Ishikawa (cell line): ENCODE data around the gene TMEM270.

Experiments used
- CEBPB ChIP-seq: IDR thresholded peaks from 2 replicates; pipeline ENCODE4 v1.6.1; 2012
- CREB1 ChIP-seq: IDR thresholded peaks from 2 replicates; pipeline ENCODE4 v1.6.1; 2012; ENCODE audit warnings: low read depth
- EGR1 ChIP-seq: IDR thresholded peaks from 2 replicates; pipeline ENCODE4 v1.6.1; 2012
- EP300 ChIP-seq: IDR thresholded peaks from 2 replicates; pipeline ENCODE4 v1.6.1; 2012; ENCODE audit warnings: borderline replicate concordance
- FOXM1 ChIP-seq: IDR thresholded peaks from 2 replicates; pipeline ENCODE4 v1.6.1; 2012; ENCODE audit warnings: low read depth, borderline replicate concordance
- MAX ChIP-seq: IDR thresholded peaks from 2 replicates; pipeline ENCODE4 v1.6.1; 2012
- NFIC ChIP-seq: IDR thresholded peaks from 2 replicates; pipeline ENCODE4 v1.6.1; 2012
- RAD21 ChIP-seq: IDR thresholded peaks from 2 replicates; pipeline ENCODE4 v1.6.1; 2012; ENCODE audit warnings: low read depth
- TAF1 ChIP-seq: IDR thresholded peaks from 2 replicates; pipeline ENCODE4 v1.6.1; 2012; ENCODE audit warnings: low read depth, mild to moderate bottlenecking
- TCF12 ChIP-seq: IDR thresholded peaks from 2 replicates; pipeline ENCODE4 v1.6.1; 2012; ENCODE audit warnings: low read depth
- TEAD4 ChIP-seq: IDR thresholded peaks from 2 replicates; pipeline ENCODE4 v1.6.1; 2012
- YY1 ChIP-seq: IDR thresholded peaks from 2 replicates; pipeline ENCODE4 v1.6.1; 2012; ENCODE audit warnings: low read depth
- ZBTB7A ChIP-seq: IDR thresholded peaks from 2 replicates; pipeline ENCODE4 v1.6.1; 2012; ENCODE audit warnings: low read depth
- TF ChIP-seq, protein P1 (sequence below): IDR thresholded peaks from 2 replicates; pipeline ENCODE4 v1.6.1; 2012; ENCODE audit warnings: low read depth, mild to moderate bottlenecking
- TF ChIP-seq, protein P2 (sequence below): IDR thresholded peaks from 2 replicates; pipeline ENCODE4 v1.6.1; 2012

TMEM270 gene

DNA sequence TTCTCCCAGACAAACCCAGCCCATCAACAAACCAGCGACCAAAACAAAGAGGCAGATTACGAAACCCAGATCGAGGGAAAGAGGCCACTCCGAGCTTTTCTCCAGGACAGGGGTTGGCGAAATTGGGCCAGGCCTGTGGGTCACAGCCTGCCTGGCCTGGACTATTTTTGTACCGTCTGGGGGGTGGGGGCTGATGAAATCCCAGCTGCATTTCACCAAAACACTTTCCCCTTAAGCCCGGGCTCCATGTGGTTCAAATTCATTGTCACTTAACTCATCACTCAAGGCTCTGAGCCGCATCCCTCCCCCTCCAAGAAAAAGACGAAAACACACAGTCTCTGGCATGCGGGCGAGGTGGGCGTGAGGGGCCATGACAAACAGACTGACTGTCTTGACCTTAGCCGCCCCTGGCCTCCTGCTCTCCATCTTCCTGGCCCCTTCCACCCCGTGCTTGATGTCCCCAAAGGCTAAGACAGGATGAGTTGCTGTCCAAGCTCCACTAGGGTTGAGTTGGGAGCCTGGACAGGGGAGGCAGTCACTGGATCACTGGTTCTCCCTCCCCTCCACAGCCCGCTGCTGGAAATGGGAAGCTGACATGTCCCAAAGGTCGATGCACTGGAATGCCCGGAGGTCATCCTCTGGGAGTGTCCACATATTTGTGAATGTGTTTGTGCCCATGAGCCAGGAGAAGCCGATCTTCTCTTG lies 19.2 kb downstream of the TMEM270 start:
- TF ChIP-seq EP300 (no peak), TEAD4 (no peak), TCF12 (no peak), NFIC (no peak)

- TF ChIP-seq, protein P1, sequence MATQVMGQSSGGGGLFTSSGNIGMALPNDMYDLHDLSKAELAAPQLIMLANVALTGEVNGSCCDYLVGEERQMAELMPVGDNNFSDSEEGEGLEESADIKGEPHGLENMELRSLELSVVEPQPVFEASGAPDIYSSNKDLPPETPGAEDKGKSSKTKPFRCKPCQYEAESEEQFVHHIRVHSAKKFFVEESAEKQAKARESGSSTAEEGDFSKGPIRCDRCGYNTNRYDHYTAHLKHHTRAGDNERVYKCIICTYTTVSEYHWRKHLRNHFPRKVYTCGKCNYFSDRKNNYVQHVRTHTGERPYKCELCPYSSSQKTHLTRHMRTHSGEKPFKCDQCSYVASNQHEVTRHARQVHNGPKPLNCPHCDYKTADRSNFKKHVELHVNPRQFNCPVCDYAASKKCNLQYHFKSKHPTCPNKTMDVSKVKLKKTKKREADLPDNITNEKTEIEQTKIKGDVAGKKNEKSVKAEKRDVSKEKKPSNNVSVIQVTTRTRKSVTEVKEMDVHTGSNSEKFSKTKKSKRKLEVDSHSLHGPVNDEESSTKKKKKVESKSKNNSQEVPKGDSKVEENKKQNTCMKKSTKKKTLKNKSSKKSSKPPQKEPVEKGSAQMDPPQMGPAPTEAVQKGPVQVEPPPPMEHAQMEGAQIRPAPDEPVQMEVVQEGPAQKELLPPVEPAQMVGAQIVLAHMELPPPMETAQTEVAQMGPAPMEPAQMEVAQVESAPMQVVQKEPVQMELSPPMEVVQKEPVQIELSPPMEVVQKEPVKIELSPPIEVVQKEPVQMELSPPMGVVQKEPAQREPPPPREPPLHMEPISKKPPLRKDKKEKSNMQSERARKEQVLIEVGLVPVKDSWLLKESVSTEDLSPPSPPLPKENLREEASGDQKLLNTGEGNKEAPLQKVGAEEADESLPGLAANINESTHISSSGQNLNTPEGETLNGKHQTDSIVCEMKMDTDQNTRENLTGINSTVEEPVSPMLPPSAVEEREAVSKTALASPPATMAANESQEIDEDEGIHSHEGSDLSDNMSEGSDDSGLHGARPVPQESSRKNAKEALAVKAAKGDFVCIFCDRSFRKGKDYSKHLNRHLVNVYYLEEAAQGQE = no peak
- TF ChIP-seq TAF1 (no peak), TCF12 (no peak), EGR1 (no peak), MAX (no peak)
- TF ChIP-seq, protein P2, sequence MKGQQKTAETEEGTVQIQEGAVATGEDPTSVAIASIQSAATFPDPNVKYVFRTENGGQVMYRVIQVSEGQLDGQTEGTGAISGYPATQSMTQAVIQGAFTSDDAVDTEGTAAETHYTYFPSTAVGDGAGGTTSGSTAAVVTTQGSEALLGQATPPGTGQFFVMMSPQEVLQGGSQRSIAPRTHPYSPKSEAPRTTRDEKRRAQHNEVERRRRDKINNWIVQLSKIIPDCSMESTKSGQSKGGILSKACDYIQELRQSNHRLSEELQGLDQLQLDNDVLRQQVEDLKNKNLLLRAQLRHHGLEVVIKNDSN = no peak
Observed at GRCh38 chr7:73880755-73881328, 19.9 kb downstream of the TMEM270 start.

DNA sequence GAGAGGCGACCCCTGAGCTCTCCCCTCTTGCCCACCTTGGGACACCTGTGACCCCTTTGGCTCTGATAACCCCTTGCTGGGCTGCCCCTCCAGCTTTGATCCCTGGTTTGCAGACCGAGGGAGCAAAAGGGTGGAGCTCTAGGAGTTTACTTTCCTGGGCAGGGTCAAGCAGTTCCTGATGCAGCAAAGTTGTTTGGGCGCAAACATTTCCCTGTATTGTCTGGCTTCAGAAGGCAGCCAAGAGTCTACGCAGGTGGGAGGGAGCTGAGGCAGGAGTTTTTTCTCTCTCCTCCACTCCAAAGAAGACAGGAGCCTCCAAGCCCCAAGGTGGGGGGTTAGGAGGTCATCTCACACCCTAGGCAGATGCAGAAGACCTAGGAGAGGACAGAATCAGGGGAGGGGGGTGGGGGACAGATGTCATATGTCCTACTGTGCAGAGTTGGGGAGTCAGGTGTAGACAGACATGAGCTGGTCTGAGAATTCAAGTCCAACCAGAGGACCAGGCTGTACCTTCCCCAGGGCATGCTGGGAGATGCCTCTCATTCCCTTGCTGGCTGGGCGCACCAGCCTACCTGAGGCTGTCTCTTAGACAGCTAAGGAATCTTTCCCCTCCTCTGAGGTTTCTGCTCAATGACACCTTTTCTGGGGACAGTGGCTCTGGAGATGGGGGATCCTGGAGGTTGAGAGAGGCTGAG lies 20.5 kb downstream of the TMEM270 start:
- TF ChIP-seq RAD21 = no peak
- TF ChIP-seq TEAD4 = no peak
- TF ChIP-seq EGR1 = no peak
- TF ChIP-seq EP300 = no peak
- no peak for TF ChIP-seq ZBTB7A
- TF ChIP-seq TCF12 = no peak
- TF ChIP-seq FOXM1 = no peak
- no peak for TF ChIP-seq CREB1
- TF ChIP-seq MAX = no peak
- no peak for TF ChIP-seq CEBPB
- TF ChIP-seq TAF1 = no peak
- TF ChIP-seq, protein P1 = no peak
- no peak for TF ChIP-seq YY1
- TF ChIP-seq, protein P2 = no peak
- no peak for TF ChIP-seq NFIC

GRCh38 chr7:73882047-73882402 lies 21.1 kb downstream of the TMEM270 start:
- no peak for TF ChIP-seq TCF12

DNA sequence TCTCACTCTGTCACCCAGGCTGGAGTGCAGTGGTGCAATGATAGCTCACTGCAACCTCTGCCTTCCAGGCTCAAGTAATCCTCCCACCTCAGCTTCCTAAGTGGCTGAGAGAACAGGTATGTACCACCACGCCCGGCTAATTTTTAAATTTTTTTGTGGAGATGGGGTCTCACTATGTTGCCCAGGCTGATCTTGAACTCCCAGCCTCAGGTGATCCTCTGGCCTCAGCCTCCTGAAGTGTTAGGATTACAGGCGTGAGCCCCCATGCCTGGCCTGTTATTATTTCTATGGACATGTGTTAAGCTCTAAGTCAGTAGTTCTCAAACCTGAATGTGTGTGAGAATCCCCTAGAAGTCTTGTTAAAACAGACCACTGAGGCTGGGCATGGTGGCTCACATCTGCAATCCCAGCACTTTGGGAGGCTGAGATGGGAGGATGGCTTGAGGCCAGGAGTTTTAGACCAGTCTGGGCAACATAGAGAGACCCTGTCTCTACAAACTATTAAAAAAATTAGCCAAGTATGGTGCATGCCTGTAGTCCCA lies 24.5 kb downstream of the TMEM270 start:
- TF ChIP-seq TEAD4 (no peak), ZBTB7A (no peak), EGR1 (no peak), CEBPB (no peak), EP300 (no peak), MAX (no peak), TCF12 (no peak), TAF1 (no peak)
- TF ChIP-seq, protein P2 = no peak
